ENCODE data around the gene NEIL3. TPM values are rescaled to one million over a fixed set of nuclear protein-coding genes. Genes with fewer than 3 reads are reported as not detected.

NEIL3 gene
- total RNA-seq, 4 donors from 2014 or later = 2.1 to 8.3 (median 3.4) TPM

DNA sequence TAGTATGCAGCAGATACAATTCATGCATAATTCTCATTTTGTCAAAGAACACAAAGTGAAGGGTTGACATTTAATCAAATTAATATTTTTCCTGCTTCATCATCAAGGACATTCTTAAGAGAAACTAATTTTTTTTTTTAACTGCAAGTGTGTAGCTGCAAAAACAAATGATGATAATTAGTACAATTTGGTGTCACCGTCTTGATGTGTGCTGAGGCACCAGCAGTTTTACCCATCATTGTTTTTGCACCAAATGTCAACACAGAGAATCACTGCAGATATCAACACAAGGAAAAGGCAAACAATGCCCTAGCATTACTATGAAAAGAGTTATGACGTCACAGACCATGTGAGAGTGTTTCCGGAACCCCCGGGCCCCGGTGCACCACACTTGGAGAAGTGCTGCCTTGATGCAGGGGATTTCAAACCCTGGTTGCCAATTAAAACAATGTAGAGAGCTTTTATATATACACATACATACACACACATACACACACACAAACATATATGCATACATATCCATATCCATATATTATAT is 76.7 kb downstream of the NEIL3 start:
- WGBS, 2 donors = 41% methylated on average over 5 of the region's 5 CpGs
- intact Hi-C loops (cut with DNase I) = no loop called here

DNA sequence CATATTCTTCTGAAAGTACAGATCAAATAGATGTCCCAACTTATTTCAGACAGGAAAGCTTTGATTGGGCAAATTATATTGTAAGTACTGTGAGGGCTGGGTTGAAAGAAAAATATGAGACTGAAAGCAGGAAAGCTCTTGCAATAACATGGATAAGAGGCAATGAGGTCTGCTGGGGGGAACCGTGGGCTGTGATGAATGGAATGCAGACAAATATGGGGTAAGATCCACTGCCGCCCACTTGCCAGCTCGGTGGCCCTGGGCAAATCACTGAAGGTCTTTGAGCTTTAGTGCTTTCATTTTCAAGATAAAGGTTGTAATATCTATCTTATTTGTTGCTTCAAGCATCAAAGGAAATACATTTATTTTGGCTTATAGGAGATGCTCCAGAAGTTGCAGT is 81.6 kb downstream of the NEIL3 start:
- 58 to 61% methylated on average over 3 of the region's 3 CpGs for WGBS, 2 donors
- TF ChIP-seq, protein P1, sequence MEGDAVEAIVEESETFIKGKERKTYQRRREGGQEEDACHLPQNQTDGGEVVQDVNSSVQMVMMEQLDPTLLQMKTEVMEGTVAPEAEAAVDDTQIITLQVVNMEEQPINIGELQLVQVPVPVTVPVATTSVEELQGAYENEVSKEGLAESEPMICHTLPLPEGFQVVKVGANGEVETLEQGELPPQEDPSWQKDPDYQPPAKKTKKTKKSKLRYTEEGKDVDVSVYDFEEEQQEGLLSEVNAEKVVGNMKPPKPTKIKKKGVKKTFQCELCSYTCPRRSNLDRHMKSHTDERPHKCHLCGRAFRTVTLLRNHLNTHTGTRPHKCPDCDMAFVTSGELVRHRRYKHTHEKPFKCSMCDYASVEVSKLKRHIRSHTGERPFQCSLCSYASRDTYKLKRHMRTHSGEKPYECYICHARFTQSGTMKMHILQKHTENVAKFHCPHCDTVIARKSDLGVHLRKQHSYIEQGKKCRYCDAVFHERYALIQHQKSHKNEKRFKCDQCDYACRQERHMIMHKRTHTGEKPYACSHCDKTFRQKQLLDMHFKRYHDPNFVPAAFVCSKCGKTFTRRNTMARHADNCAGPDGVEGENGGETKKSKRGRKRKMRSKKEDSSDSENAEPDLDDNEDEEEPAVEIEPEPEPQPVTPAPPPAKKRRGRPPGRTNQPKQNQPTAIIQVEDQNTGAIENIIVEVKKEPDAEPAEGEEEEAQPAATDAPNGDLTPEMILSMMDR (IDR thresholded peaks at IDR 0.05) = no peak
- no peak for TF ChIP-seq POLR2A (IDR thresholded peaks at IDR 0.05)
- Histone ChIP-seq H3K4me3 (no peak overlapping the region), H3K27me3 (no peaks in the 10 kb centered on the region), H3K4me1 (peaks cover 0 to 4% (median 0%) of the 10 kb centered on the region in 3 donors), H3K27ac (no peak overlapping the region), H3K9me3 (no peaks in the 10 kb centered on the region), H3K36me3 (no peaks in the 10 kb centered on the region)
- no peak for DNase-seq
- intact Hi-C loops (cut with DNase I) = no loop called here

More for the DNA sequence above, 76.7 kb downstream of the NEIL3 start:
- H3K27me3 ChIP-seq = no peaks in the 10 kb centered on the region
- H3K4me3 ChIP-seq = no peak overlapping the region
- TF ChIP-seq, protein P1 (IDR thresholded peaks at IDR 0.05) = no peak
- TF ChIP-seq POLR2A (IDR thresholded peaks at IDR 0.05) = no peak
- H3K9me3 ChIP-seq = no peaks in the 10 kb centered on the region
- H3K27ac ChIP-seq = no peak overlapping the region
- no peaks in the 10 kb centered on the region for H3K4me1 ChIP-seq
- DNase-seq = no peak
- no peaks in the 10 kb centered on the region for H3K36me3 ChIP-seq

DNA sequence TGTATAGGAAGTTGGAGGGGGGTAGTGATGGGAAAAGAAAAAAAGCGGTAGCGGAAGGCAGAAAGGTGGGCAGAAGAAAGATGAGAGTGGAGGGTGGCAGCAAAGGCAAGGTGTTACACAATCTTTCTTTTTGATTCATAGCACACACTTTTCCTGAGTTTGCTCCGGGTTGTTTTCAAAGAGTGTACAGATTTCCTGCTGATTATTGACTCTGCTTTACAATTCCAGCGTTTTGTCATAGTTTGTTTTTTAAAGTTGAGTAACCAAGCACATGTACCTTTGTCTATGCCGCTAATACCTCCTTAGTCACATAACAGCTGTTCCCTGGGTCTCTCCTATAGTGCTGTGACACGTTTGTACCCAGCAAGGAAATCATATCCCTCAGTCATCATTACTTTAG is 82.3 kb downstream of the NEIL3 start:
- DNase-seq = no peak

DNA sequence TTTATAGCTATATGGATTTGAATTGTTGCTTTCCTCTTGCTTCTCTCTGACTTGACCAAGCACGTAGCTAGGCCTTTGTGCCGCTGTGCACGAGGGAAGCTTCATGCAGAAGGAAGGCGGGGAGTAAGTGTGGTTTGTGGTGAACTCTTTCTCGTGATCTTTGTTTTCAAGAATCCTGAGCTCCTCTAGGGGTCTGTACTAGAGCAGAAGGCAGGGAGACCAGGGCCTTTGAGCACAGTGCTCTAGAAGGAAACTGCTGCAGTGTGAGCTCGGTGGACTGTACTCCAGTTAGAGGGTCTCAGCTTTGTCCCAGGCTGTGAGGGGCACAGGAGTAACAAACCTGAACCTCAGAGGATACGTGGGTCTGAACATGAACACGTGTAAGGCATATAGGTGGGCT is 83.6 kb downstream of the NEIL3 start:
- no peak overlapping the region for H3K4me3 ChIP-seq
- no peaks in the 10 kb centered on the region for H3K27me3 ChIP-seq
- H3K4me1 ChIP-seq = peaks cover 0 to 4% (median 0%) of the 10 kb centered on the region in 3 donors
- 40 to 57% methylated on average over 3 to 5 of the region's 8 CpGs for WGBS, 2 donors
- DNase-seq = no peak
- H3K27ac ChIP-seq = no peak overlapping the region
- TF ChIP-seq, protein P1 (IDR thresholded peaks at IDR 0.05) = no peak
- TF ChIP-seq POLR2A (IDR thresholded peaks at IDR 0.05) = no peak
- intact Hi-C loops (cut with DNase I) = no loop called here
- no peaks in the 10 kb centered on the region for H3K9me3 ChIP-seq
- H3K36me3 ChIP-seq = no peaks in the 10 kb centered on the region

More for the DNA sequence above, 82.3 kb downstream of the NEIL3 start:
- 49 to 59% methylated on average over 6 of the region's 6 CpGs for WGBS, 2 donors
- Histone ChIP-seq H3K36me3 (no peaks in the 10 kb centered on the region), H3K27ac (no peak overlapping the region), H3K9me3 (no peaks in the 10 kb centered on the region), H3K4me3 (no peak overlapping the region), H3K27me3 (no peaks in the 10 kb centered on the region), H3K4me1 (peaks cover 0 to 4% (median 0%) of the 10 kb centered on the region in 3 donors)
- no peak for TF ChIP-seq POLR2A (IDR thresholded peaks at IDR 0.05)
- TF ChIP-seq, protein P1 (IDR thresholded peaks at IDR 0.05) = no peak
- intact Hi-C loops (cut with DNase I) = no loop called here

DNA sequence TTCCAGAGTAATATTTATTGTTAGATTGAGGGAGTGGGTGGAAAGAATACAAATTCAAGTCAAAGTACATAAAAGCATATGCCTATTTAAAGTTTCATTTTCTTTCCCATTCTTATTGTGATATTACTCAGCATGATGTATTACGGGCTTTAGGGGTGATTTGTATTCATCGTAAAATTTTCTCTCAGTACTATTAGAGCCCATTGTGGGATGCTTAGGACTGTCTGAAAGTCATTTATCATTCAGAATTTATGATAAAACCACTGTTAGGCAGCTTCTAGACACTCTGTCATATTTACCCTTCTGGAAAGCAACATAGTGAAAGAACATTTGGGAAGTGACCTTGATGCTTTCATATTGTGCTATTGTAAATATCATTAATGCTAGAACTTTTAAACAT is 86.7 kb downstream of the NEIL3 start:
- no peak for TF ChIP-seq POLR2A (IDR thresholded peaks at IDR 0.05)
- TF ChIP-seq, protein P1 (IDR thresholded peaks at IDR 0.05) = no peak
- intact Hi-C loops (cut with DNase I) = no loop called here
- WGBS, 2 donors = 60 to 68% methylated on average over 2 of the region's 2 CpGs

More for the DNA sequence above, 86.7 kb downstream of the NEIL3 start:
- Histone ChIP-seq H3K27ac (no peak overlapping the region), H3K36me3 (no peaks in the 10 kb centered on the region), H3K4me3 (no peak overlapping the region), H3K4me1 (peaks cover 0 to 4% (median 0%) of the 10 kb centered on the region in 3 donors), H3K27me3 (no peaks in the 10 kb centered on the region), H3K9me3 (no peaks in the 10 kb centered on the region)
- DNase-seq = no peak

All from esophagus squamous epithelium (tissue), 5 donors.